Measurements from ENCODE around the gene PTPRM.

DNA sequence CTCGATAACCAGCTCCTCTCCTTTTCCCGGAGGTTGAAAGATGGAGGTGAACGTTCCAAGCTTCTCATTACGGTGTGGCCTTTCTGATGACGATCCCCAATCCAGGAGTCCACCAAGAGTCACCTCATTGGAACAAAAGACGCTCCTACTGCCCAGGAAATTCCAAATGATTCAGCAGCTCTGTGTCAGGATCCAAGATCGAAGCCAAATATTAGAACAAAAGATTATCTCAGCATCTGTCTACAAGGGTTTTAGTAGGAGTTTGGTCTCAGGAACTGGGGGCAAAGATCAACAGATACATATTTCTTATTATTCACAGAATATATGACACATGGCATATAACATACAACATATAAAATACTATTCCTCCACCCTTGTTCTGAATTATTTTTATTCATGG is 881.0 kb downstream of the PTPRM start:
- TF ChIP-seq, protein P1, sequence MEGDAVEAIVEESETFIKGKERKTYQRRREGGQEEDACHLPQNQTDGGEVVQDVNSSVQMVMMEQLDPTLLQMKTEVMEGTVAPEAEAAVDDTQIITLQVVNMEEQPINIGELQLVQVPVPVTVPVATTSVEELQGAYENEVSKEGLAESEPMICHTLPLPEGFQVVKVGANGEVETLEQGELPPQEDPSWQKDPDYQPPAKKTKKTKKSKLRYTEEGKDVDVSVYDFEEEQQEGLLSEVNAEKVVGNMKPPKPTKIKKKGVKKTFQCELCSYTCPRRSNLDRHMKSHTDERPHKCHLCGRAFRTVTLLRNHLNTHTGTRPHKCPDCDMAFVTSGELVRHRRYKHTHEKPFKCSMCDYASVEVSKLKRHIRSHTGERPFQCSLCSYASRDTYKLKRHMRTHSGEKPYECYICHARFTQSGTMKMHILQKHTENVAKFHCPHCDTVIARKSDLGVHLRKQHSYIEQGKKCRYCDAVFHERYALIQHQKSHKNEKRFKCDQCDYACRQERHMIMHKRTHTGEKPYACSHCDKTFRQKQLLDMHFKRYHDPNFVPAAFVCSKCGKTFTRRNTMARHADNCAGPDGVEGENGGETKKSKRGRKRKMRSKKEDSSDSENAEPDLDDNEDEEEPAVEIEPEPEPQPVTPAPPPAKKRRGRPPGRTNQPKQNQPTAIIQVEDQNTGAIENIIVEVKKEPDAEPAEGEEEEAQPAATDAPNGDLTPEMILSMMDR (IDR thresholded peaks at IDR 0.05), result no peak
- TF ChIP-seq POLR2A (IDR thresholded peaks at IDR 0.05) (no peak), EP300 (IDR thresholded peaks at IDR 0.05) (no peak)

Data from sigmoid colon (tissue), 4 donors.